Ovary (tissue), 3 donors: ENCODE results near the gene CDK18.

Experiments
- CTCF ChIP-seq, 3 donors: fragments of 450-650 bp in 2 of 3; fragments of 200-600 bp in 1 of 3; IDR thresholded peaks; one replicate each; pipeline versions ENCODE4 v1.5.1 to v1.8.0; 2016 to 2022; ENCODE audit warnings: antibody characterized with exemption in 3 of 3, mild to moderate bottlenecking in 1 of 3
- EP300 ChIP-seq: sonication (generic); formaldehyde crosslinking; IDR thresholded peaks from one replicate; pipeline ENCODE4 v1.6.1; 2017; ENCODE audit warnings: antibody characterized with exemption
- POLR2A ChIP-seq: fragments of 450-650 bp; IDR thresholded peaks from one replicate; pipeline ENCODE4 v1.6.1; 2017; ENCODE audit warnings: antibody characterized with exemption, mild to moderate bottlenecking, moderate library complexity
- donor health status: DM: no; HTN: no; CAD: no.

- TF ChIP-seq CTCF (IDR thresholded peaks at IDR 0.05) (no peak), EP300 (no peak), POLR2A (no peak)
Measured at GRCh38 chr1:205491794-205492193, 12.7 kb upstream of the CDK18 start.
